GM12878 (cell line): ENCODE measurements around the gene CHPF2. TPM values are rescaled to one million over a fixed set of nuclear protein-coding genes. Genes with fewer than 3 reads are reported as not detected.

Experiments used
- ATAC-seq: fragments of 200-7000 bp; cut with Tn5 transposase; 3 replicates; pipeline ENCODE4 v1.9.1; 2020; ENCODE audit warnings: mild to moderate bottlenecking, moderate library complexity
- BruUV-seq: library from RNA; stranded (reverse); fragments of 400-500 nt; replicated peaks from 2 replicates; lab custom pipeline; 2021; lab: Mats Ljungman, UMichigan
- CTCF ChIA-PET: fragments of 300-600 bp; sonication (Branson Sonifier 250); formaldehyde crosslinking; extraction: SDS; loops from one replicate; lab custom pipeline; 2021; ENCODE audit warnings: inconsistent platforms; lab: Yijun Ruan, JAX
- POLR2A ChIA-PET: fragments of 350-600 bp; formaldehyde crosslinking; extraction: SDS; loops from one replicate; lab custom pipeline; 2021; ENCODE audit warnings: inconsistent platforms; lab: Charles Lee
- RAD21 ChIA-PET: fragments of 300-600 bp; sonication (Branson Sonifier 250); formaldehyde crosslinking; loops from one replicate; lab custom pipeline; 2023; ENCODE audit warnings: antibody characterized with exemption; ENCODE audit not compliant: unreplicated experiment; lab: Charles Lee
- SMC1A ChIA-PET: fragments of 300-600 bp; sonication (Branson Sonifier 250); formaldehyde crosslinking; loops from one replicate; lab custom pipeline; 2023; ENCODE audit not compliant: unreplicated experiment, uncharacterized antibody; lab: Charles Lee
- DNase-seq: peaks from one replicate; pipeline ENCODE4 v3.0.0-alpha.2; 2011; ENCODE audit warnings: low read depth, low spot score
- FAIRE-seq: peaks from 3 replicates; lab custom pipeline; 2011; peaks lifted over from hg19 to GRCh38; lab: Jason Lieb, UNC
- H2AFZ ChIP-seq: 2 replicates; pipeline ENCODE4 v1.6.0; 2011; ENCODE audit warnings: low read depth, low read length, control low read depth; ENCODE audit not compliant: control insufficient read depth
- H3K27ac ChIP-seq: 2 replicates; pipeline ENCODE4 v1.5.1; 2011; ENCODE audit warnings: control low read depth; ENCODE audit not compliant: control insufficient read depth, insufficient read depth
- H3K27me3 ChIP-seq, 2 experiments: replicated peaks in 1 of 2; 2 replicates each; pipeline versions ENCODE4 v1.6.0 to v1.6.1; 2011; ENCODE audit warnings: low read length in 1 of 2; ENCODE audit not compliant: control insufficient read depth in 2 of 2, insufficient read depth in 2 of 2
- H3K36me3 ChIP-seq, 2 experiments: 2 replicates each; pipeline ENCODE4 v1.5.1; 2011; ENCODE audit warnings: low read length in 1 of 2; ENCODE audit not compliant: control insufficient read depth in 2 of 2, insufficient read depth in 2 of 2
- H3K4me1 ChIP-seq: 2 replicates; pipeline ENCODE4 v1.6.1; 2011; ENCODE audit warnings: mild to moderate bottlenecking, low read length, moderate library complexity, mixed read lengths; ENCODE audit not compliant: control insufficient read depth, insufficient read depth
- H3K4me2 ChIP-seq: 2 replicates; pipeline ENCODE4 v1.6.0; 2011; ENCODE audit warnings: control low read depth; ENCODE audit not compliant: control insufficient read depth, insufficient read depth
- H3K4me3 ChIP-seq: fragments of 200-600 bp; sonication (generic); 2 replicates; pipeline ENCODE4 v1.5.1; 2016
- H3K79me2 ChIP-seq: 2 replicates; pipeline ENCODE4 v1.6.0; 2011; ENCODE audit warnings: low read length; ENCODE audit not compliant: control insufficient read depth, insufficient read depth
- H3K9ac ChIP-seq: 2 replicates; pipeline ENCODE4 v1.8.0; 2011; ENCODE audit warnings: low read length, control low read depth, mixed read lengths; ENCODE audit not compliant: control insufficient read depth, insufficient read depth
- H3K9me3 ChIP-seq: replicated peaks from 3 replicates; pipeline ENCODE4 v1.5.1; 2011; ENCODE audit warnings: mild to moderate bottlenecking, low read length; ENCODE audit not compliant: control insufficient read depth, insufficient read depth
- H4K20me1 ChIP-seq: 2 replicates; pipeline ENCODE4 v1.6.0; 2011; ENCODE audit not compliant: control insufficient read depth, insufficient read depth
- CHD4 ChIP-seq: fragments of 200-600 bp; sonication (generic); IDR thresholded peaks from 2 replicates; pipeline ENCODE4 v1.6.1; 2016; ENCODE audit warnings: mild to moderate bottlenecking
- EP300 ChIP-seq, 2 experiments: fragments of 150-350 bp in 1 of 2; IDR thresholded peaks; 2 replicates each; pipeline ENCODE4 v1.6.1; 2011 to 2012; ENCODE audit warnings: low read depth in 2 of 2, low read length in 2 of 2, borderline replicate concordance in 1 of 2, improper control_type of control experiment in 1 of 2, inconsistent platforms in 1 of 2; ENCODE audit not compliant: control insufficient read depth in 1 of 2
- EZH2 ChIP-seq: IDR thresholded peaks from 2 replicates; pipeline ENCODE4 v1.6.1; 2012; ENCODE audit warnings: low read depth, mild to moderate bottlenecking, control low read depth, inconsistent platforms, low read length, borderline replicate concordance; ENCODE audit not compliant: control insufficient read depth
- HDGF ChIP-seq: fragments of 450-650 bp; IDR thresholded peaks from 2 replicates; pipeline ENCODE4 v1.6.1; 2016; ENCODE audit warnings: antibody characterized with exemption
- SP1 ChIP-seq: IDR thresholded peaks from one replicate; pipeline ENCODE4 v1.6.1; 2011; ENCODE audit warnings: low read depth, low read length
- SPI1 ChIP-seq: IDR thresholded peaks from 2 replicates; pipeline ENCODE4 v1.6.1; 2011; ENCODE audit warnings: low read depth, mild to moderate bottlenecking, low read length, moderate library complexity, borderline replicate concordance; ENCODE audit not compliant: insufficient read depth
- TBL1XR1 ChIP-seq: IDR thresholded peaks from 2 replicates; pipeline ENCODE4 v1.6.1; 2012; ENCODE audit warnings: low read depth, low read length, improper control_type of control experiment
- TCF3 ChIP-seq: IDR thresholded peaks from 2 replicates; pipeline ENCODE4 v1.6.1; 2012; ENCODE audit warnings: low read depth, mild to moderate bottlenecking, low read length, borderline replicate concordance; ENCODE audit not compliant: insufficient read depth
- YY1 ChIP-seq: IDR thresholded peaks from 2 replicates; pipeline ENCODE4 v1.6.1; 2011; ENCODE audit warnings: low read depth, mild to moderate bottlenecking, low read length
- WGBS: methylation state at CpG from one replicate; pipeline ENCODE4 v1.1.6; 2016; ENCODE audit warnings: low lambda C conversion rate; ENCODE audit not compliant: insufficient replicate concordance, insufficient coverage; ENCODE audit errors: missing lambda C conversion rate; 5-methylcytosine and 5-hydroxymethylcytosine counted together
- in situ Hi-C: fragments of 300-500 bp; cut with MboI; formaldehyde crosslinking; loops from 9 replicates; pipeline ENCODE4 v1.14.3; 2018; ENCODE audit warnings: mixed read lengths
- intact Hi-C: fragments of 100-400 bp; cut with micrococcal nuclease; formaldehyde crosslinking; loops from one replicate; pipeline ENCODE4 v1.14.2; 2022; ENCODE audit not compliant: unreplicated experiment
- polyA plus RNA-seq, 11 experiments: library from polyadenylated mRNA; depleted of rRNA in 4 of 11; unstranded in 6 of 11; stranded (reverse) in 5 of 11; fragments of >200 nt; fragmentation: Nextera tagmentation in 4 of 11; fragmentation: Illumina TruSeq in 1 of 11; extraction: Ambion mirVana in 4 of 11; extraction: Trizol in 1 of 11; gene quantifications; 1 replicate in 1 of 11; 2 replicates in 10 of 11; pipeline versions ENCODE4 v1.2.1 to v1.2.3, GENCODE V29; 2011 to 2016; ENCODE audit warnings: inconsistent platforms in 2 of 11, missing spikeins in 2 of 11, low read depth in 1 of 11
- total RNA-seq, 4 experiments: library from RNA; depleted of rRNA in 3 of 4; stranded (reverse); fragments of >200 nt in 3 of 4; fragmentation: Illumina TruSeq in 1 of 4; extraction: Trizol in 1 of 4; gene quantifications; 2 replicates each; pipeline versions ENCODE4 v1.2.1 to v1.2.3, GENCODE V29; 2013 to 2021
- TF ChIP-seq, protein P1 (sequence below): fragments of 450-650 bp; IDR thresholded peaks from 2 replicates; pipeline ENCODE4 v1.6.1; 2014; ENCODE audit warnings: mild to moderate bottlenecking
- TF ChIP-seq, protein P2 (sequence below): fragments of 450-650 bp; IDR thresholded peaks from 2 replicates; pipeline ENCODE4 v1.6.1; 2016; ENCODE audit warnings: mild to moderate bottlenecking
- TF ChIP-seq, protein P3 (sequence below): fragments of 450-650 bp; IDR thresholded peaks from 2 replicates; pipeline ENCODE4 v1.6.1; 2017; ENCODE audit warnings: borderline replicate concordance

The CHPF2 gene
- total and polyA plus RNA-seq, 10 of the 15 experiments (the other 5 are each of a cell fraction or from before 2014, with no cell fraction given): 0.23 to 33.1 (median 11.5) TPM

DNA sequence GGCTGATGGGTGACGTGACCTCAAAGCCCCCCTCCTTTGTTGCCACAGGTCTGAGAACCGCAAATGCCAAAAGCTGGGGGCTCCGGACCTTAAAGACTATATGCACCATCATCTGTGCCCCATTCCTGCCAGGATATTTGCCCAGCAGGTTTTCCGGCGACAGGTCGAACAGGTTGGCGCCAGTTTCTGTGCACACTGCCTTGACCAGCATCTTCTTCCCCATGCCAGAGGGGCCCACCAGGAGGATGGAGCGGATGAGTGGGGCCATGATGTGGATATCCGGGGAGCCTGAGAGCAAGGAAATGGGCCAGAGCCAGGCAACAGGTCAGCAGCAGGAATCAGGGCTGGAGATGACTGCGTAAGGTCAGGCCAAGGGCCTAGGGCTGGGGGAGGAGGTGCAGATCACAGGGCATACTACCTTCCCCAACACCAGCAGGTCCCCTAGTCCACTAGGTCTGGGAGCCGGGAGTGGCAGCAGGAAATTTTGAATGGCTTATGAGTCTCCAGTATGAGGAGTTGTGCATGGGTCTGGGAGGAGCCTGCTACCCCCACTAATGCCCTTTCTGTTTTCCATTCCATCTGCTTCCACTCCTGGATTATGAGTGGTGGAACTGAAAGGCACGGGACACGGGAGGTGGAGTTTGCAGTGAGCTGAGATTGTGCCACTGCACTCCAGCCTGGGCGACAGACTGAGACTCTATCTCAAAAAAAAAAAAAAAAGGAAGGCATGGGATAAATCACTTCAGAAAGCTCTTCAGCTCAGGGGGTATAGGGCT, 38.9 kb upstream of the CHPF2 start:
- H2AFZ ChIP-seq: no peak overlapping the region
- no peaks in the 10 kb centered on the region for H3K9me3 ChIP-seq
- no peak overlapping the region for H3K4me2 ChIP-seq
- ChIA-PET SMC1A (no interaction called here), RAD21 (no interaction called here), CTCF (no interaction called here), POLR2A (no interaction called here)
- peaks cover 0 to 6% of the 10 kb centered on the region in 2 experiments; a peak in 1 of 4 replicates for H3K27me3 ChIP-seq
- H3K9ac ChIP-seq: no peak overlapping the region
- FAIRE-seq (no peak), ATAC-seq (no peak)
- no peaks in the 10 kb centered on the region for H4K20me1 ChIP-seq
- in situ Hi-C loops: no loop called here
- no peaks in the 10 kb centered on the region for H3K36me3 ChIP-seq
- no TSS peak for BruUV-seq
- H3K79me2 ChIP-seq: no peaks in the 10 kb centered on the region
- H3K27ac ChIP-seq: no peak overlapping the region
- no peaks in the 10 kb centered on the region for H3K4me1 ChIP-seq
- TF ChIP-seq YY1: no peak
- no peak for TF ChIP-seq EZH2
- no peak for TF ChIP-seq CHD4
- TF ChIP-seq, protein P1, sequence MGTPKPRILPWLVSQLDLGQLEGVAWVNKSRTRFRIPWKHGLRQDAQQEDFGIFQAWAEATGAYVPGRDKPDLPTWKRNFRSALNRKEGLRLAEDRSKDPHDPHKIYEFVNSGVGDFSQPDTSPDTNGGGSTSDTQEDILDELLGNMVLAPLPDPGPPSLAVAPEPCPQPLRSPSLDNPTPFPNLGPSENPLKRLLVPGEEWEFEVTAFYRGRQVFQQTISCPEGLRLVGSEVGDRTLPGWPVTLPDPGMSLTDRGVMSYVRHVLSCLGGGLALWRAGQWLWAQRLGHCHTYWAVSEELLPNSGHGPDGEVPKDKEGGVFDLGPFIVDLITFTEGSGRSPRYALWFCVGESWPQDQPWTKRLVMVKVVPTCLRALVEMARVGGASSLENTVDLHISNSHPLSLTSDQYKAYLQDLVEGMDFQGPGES: no peak
- no peak for TF ChIP-seq TCF3
- TF ChIP-seq, protein P2, sequence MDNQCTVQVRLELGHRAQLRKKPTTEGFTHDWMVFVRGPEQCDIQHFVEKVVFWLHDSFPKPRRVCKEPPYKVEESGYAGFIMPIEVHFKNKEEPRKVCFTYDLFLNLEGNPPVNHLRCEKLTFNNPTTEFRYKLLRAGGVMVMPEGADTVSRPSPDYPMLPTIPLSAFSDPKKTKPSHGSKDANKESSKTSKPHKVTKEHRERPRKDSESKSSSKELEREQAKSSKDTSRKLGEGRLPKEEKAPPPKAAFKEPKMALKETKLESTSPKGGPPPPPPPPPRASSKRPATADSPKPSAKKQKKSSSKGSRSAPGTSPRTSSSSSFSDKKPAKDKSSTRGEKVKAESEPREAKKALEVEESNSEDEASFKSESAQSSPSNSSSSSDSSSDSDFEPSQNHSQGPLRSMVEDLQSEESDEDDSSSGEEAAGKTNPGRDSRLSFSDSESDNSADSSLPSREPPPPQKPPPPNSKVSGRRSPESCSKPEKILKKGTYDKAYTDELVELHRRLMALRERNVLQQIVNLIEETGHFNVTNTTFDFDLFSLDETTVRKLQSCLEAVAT: no peak
- no peak for TF ChIP-seq TBL1XR1
- TF ChIP-seq EP300 (IDR thresholded peaks at IDR 0.05; ENCODE audit: borderline replicate concordance in 1 of 2, control insufficient read depth in 1 of 2, low read depth in 2 of 2, low read length in 2 of 2): no peak
- no peak for TF ChIP-seq SPI1
- TF ChIP-seq, protein P3, sequence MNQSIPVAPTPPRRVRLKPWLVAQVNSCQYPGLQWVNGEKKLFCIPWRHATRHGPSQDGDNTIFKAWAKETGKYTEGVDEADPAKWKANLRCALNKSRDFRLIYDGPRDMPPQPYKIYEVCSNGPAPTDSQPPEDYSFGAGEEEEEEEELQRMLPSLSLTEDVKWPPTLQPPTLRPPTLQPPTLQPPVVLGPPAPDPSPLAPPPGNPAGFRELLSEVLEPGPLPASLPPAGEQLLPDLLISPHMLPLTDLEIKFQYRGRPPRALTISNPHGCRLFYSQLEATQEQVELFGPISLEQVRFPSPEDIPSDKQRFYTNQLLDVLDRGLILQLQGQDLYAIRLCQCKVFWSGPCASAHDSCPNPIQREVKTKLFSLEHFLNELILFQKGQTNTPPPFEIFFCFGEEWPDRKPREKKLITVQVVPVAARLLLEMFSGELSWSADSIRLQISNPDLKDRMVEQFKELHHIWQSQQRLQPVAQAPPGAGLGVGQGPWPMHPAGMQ: no peak
- TF ChIP-seq HDGF: no peak
- TF ChIP-seq SP1: no peak
- TF ChIP-seq, all 136 proteins: peak for 0
- no peak for DNase-seq
- intact Hi-C loops: no loop called here
- 24% methylated on average over 14 of the region's 14 CpGs for WGBS
- no peak overlapping the region for H3K4me3 ChIP-seq
